ENCODE measurements around the gene ST8SIA6. TPM values are rescaled to one million over a fixed set of nuclear protein-coding genes. Genes with fewer than 3 reads are reported as not detected.
"Not testable (repeated sequence)": the region's sequence is repeated elsewhere in the genome, so short reads cannot be mapped to it uniquely, and the experiment has no call there.

Gene ST8SIA6
- total and polyA plus RNA-seq, 4 donors, result 0.10 to 2.9 (median 2.4) TPM; not detected in 1

GRCh38 chr10:17413876-17414275 lies 40.5 kb downstream of the ST8SIA6 start:
- H3K4me1 ChIP-seq (ENCODE audit: control insufficient read depth in 1 of 2, insufficient read depth in 2 of 2, low read length in 2 of 2), result no peaks in the 10 kb centered on the region
- DNase-seq (no peak), ATAC-seq (ENCODE audit: low FRiP score) (no peak)
- WGBS, 2 donors, result 95 to 97% methylated on average over 2 of the region's 2 CpGs
- H3K27ac ChIP-seq (ENCODE audit: low read depth in 1 of 2, low read length in 2 of 2), result no peak overlapping the region
- H3K9me3 ChIP-seq (ENCODE audit: control insufficient read depth, low read length), result no peaks in the 10 kb centered on the region
- no peaks in the 10 kb centered on the region for H3K36me3 ChIP-seq (ENCODE audit: control insufficient read depth in 1 of 2, insufficient read depth in 2 of 2, low read length in 1 of 2)
- H3K27me3 ChIP-seq (ENCODE audit: control insufficient read depth in 1 of 2, insufficient read depth in 2 of 2, low read length in 1 of 2), result no peaks in the 10 kb centered on the region
- intact Hi-C loops (cut with DNase I), result no loop called here
- no peak overlapping the region for H3K4me3 ChIP-seq (ENCODE audit: low read length in 2 of 2)

- H3K27ac ChIP-seq (ENCODE audit: low read depth in 1 of 2, low read length in 2 of 2), result no peak overlapping the region
- H3K27me3 ChIP-seq (ENCODE audit: control insufficient read depth in 1 of 2, insufficient read depth in 2 of 2, low read length in 1 of 2), result no peaks in the 10 kb centered on the region
- 88 to 94% methylated on average over 2 of the region's 2 CpGs for WGBS, 2 donors
- intact Hi-C loops (cut with DNase I), result no loop called here
- no peak for DNase-seq
- ATAC-seq (ENCODE audit: low FRiP score), result no peak
- H3K4me3 ChIP-seq (ENCODE audit: low read length in 2 of 2), result no peak overlapping the region
- H3K9me3 ChIP-seq (ENCODE audit: control insufficient read depth, low read length), result no peaks in the 10 kb centered on the region
- H3K36me3 ChIP-seq (ENCODE audit: control insufficient read depth in 1 of 2, insufficient read depth in 2 of 2, low read length in 1 of 2), result no peaks in the 10 kb centered on the region
- no peaks in the 10 kb centered on the region for H3K4me1 ChIP-seq (ENCODE audit: control insufficient read depth in 1 of 2, insufficient read depth in 2 of 2, low read length in 2 of 2)
Observed at GRCh38 chr10:17412323-17412722, 42.1 kb downstream of the ST8SIA6 start.

DNA sequence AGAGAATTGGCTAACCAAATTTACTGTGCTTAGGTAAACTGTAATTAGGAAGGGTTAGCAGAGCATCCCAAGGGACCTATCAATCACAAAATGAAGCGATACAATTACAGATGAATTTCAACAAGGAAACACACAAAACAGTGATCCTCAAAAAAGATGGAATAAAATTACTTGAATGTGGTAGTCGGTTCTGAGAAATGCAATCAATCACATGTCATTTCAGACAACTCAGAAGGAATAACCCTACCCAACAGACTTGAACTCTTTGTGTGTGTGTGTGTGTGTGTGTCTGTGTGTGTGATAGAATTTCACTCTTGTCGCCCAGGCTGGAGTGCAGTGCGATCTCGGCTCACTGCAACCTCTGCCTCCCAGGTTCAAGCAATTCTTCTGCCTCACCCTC lies 43.5 kb downstream of the ST8SIA6 start:
- no peaks in the 10 kb centered on the region for H3K9me3 ChIP-seq (ENCODE audit: control insufficient read depth, low read length)

DNA sequence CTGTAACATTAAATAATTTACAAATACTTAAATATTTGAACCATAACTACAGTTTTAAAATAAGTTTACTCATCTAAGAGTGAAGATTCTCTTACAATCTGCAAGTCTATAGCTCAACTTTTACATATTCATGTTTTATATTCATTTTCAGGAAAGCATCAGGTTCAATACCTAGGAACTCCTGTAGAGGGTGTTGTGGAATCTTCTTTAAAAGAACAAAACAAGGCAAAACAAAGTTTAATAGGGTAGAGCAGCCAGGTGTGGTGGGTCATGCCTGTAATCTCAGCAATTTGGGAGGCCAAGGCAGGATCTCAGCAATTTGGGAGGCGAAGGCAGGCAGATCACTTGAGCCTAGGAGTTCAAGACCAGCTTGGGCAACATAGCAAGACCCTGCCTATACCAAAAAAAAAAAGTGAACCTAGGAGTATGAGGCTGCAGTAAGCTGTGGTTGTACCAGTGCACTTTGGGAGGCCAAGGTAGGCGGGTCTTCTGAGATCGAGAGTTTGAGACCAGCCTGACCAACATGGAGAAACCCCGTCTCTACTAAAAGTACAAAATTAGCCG lies 45.1 kb downstream of the ST8SIA6 start:
- no peak for DNase-seq
- Histone ChIP-seq H3K9me3 (ENCODE audit: control insufficient read depth, low read length) (no peaks in the 10 kb centered on the region), H3K36me3 (ENCODE audit: control insufficient read depth in 1 of 2, insufficient read depth in 2 of 2, low read length in 1 of 2) (no peaks in the 10 kb centered on the region), H3K27ac (ENCODE audit: low read depth in 1 of 2, low read length in 2 of 2) (no peak overlapping the region), H3K4me1 (ENCODE audit: control insufficient read depth in 1 of 2, insufficient read depth in 2 of 2, low read length in 2 of 2) (no peaks in the 10 kb centered on the region), H3K4me3 (ENCODE audit: low read length in 2 of 2) (no peak overlapping the region), H3K27me3 (ENCODE audit: control insufficient read depth in 1 of 2, insufficient read depth in 2 of 2, low read length in 1 of 2) (no peaks in the 10 kb centered on the region)
- ATAC-seq (ENCODE audit: low FRiP score), result no peak
- intact Hi-C loops (cut with DNase I), result no loop called here
- WGBS, 2 donors, result 94 to 95% methylated on average over 5 of the region's 5 CpGs

More for the DNA sequence above, 43.5 kb downstream of the ST8SIA6 start:
- DNase-seq, result no peak
- 65 to 71% methylated on average over 5 of the region's 5 CpGs for WGBS, 2 donors
- no peak overlapping the region for H3K4me3 ChIP-seq (ENCODE audit: low read length in 2 of 2)
- intact Hi-C loops (cut with DNase I), result no loop called here
- no peak overlapping the region for H3K27ac ChIP-seq (ENCODE audit: low read depth in 1 of 2, low read length in 2 of 2)
- no peaks in the 10 kb centered on the region for H3K4me1 ChIP-seq (ENCODE audit: control insufficient read depth in 1 of 2, insufficient read depth in 2 of 2, low read length in 2 of 2)
- H3K27me3 ChIP-seq (ENCODE audit: control insufficient read depth in 1 of 2, insufficient read depth in 2 of 2, low read length in 1 of 2), result no peaks in the 10 kb centered on the region
- ATAC-seq (ENCODE audit: low FRiP score), result no peak
- no peaks in the 10 kb centered on the region for H3K36me3 ChIP-seq (ENCODE audit: control insufficient read depth in 1 of 2, insufficient read depth in 2 of 2, low read length in 1 of 2)

- H3K4me3 ChIP-seq (ENCODE audit: low read length in 2 of 2), result no peak overlapping the region
- no peaks in the 10 kb centered on the region for H3K4me1 ChIP-seq (ENCODE audit: control insufficient read depth in 1 of 2, insufficient read depth in 2 of 2, low read length in 2 of 2)
- no peak for DNase-seq
- intact Hi-C loops (cut with DNase I), result no loop called here
- H3K27me3 ChIP-seq (ENCODE audit: control insufficient read depth in 1 of 2, insufficient read depth in 2 of 2, low read length in 1 of 2), result no peaks in the 10 kb centered on the region
- 89 to 90% methylated on average over 5 of the region's 5 CpGs for WGBS, 2 donors
- H3K27ac ChIP-seq (ENCODE audit: low read depth in 1 of 2, low read length in 2 of 2), result no peak overlapping the region
- H3K36me3 ChIP-seq (ENCODE audit: control insufficient read depth in 1 of 2, insufficient read depth in 2 of 2, low read length in 1 of 2), result no peaks in the 10 kb centered on the region
- H3K9me3 ChIP-seq (ENCODE audit: control insufficient read depth, low read length), result no peaks in the 10 kb centered on the region
- ATAC-seq (ENCODE audit: low FRiP score), result no peak
Observed at GRCh38 chr10:17407047-17407446, 47.3 kb downstream of the ST8SIA6 start.

DNA sequence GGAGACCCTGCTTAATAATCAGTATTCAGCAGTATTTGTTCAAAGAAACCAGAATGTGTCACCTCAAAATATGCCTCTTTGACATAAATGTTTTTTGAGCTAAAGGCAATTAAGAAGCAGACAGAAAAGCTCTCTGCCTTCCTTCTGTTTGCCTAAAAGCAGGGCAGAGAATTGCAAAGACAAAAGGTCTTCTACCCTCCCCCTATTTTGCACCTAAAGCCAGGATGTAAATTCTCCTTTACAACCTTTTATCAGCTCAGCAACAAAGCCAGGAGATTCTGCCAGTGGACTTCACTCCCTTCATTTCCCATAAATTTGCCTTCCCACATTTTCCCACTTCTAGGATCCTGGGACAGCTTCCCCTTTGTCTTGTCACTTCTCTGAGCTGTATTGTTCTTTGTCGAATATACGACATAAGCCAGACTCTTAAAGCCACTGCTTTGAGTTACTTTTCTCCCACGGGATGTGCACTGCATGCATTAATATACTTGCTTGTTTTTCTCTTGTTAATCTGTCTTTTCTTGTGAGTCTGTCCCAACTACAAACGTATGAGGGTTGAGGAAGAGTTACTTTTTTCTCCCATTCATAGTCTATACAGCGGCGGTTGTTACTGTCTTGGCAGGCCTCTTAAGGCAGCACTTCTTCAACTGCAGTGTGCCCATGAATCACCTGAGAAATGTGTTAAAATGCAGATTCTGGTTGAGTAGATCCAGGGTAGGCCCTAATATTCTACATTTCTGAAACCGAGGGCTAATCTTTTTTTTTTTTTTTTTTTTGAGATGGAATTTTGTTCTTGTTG lies 48.2 kb downstream of the ST8SIA6 start:
- intact Hi-C loops (cut with DNase I), result no loop called here
- Histone ChIP-seq H3K4me3 (ENCODE audit: low read length in 2 of 2) (no peak overlapping the region), H3K4me1 (ENCODE audit: control insufficient read depth in 1 of 2, insufficient read depth in 2 of 2, low read length in 2 of 2) (no peaks in the 10 kb centered on the region), H3K27me3 (ENCODE audit: control insufficient read depth in 1 of 2, insufficient read depth in 2 of 2, low read length in 1 of 2) (no peaks in the 10 kb centered on the region), H3K9me3 (ENCODE audit: control insufficient read depth, low read length) (no peaks in the 10 kb centered on the region), H3K27ac (ENCODE audit: low read depth in 1 of 2, low read length in 2 of 2) (no peak overlapping the region), H3K36me3 (ENCODE audit: control insufficient read depth in 1 of 2, insufficient read depth in 2 of 2, low read length in 1 of 2) (no peaks in the 10 kb centered on the region)
- no peak for DNase-seq
- no peak for ATAC-seq (ENCODE audit: low FRiP score)
- WGBS, 2 donors, result 75 to 76% methylated on average over 7 of the region's 7 CpGs

GRCh38 chr10:17403161-17403560 lies 51.2 kb downstream of the ST8SIA6 start:
- no peak for ATAC-seq (ENCODE audit: low FRiP score)
- 75 to 87% methylated on average over 4 of the region's 4 CpGs for WGBS, 2 donors
- H3K27me3 ChIP-seq (ENCODE audit: control insufficient read depth in 1 of 2, insufficient read depth in 2 of 2, low read length in 1 of 2), result no peaks in the 10 kb centered on the region

DNA sequence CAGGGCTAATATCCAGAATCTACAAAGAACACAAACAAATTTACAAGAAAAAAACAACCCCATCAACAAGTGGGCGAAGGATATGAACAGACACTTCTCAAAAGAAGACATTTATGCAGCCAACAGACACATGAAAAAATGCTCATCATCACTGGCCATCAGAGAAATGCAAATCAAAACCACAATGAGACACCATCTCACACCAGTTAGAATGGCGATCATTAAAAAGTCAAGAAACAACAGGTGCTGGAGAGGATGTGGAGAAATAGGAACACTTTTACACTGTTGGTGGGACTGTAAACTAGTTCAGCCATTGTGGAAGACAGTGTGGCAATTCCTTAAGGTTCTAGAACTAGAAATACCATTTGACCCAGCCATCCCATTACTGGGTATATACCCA lies 52.4 kb downstream of the ST8SIA6 start:
- H3K27ac ChIP-seq (ENCODE audit: low read depth in 1 of 2, low read length in 2 of 2); H3K4me3 ChIP-seq (ENCODE audit: low read length in 2 of 2); H3K4me1 ChIP-seq (ENCODE audit: control insufficient read depth in 1 of 2, insufficient read depth in 2 of 2, low read length in 2 of 2); H3K36me3 ChIP-seq (ENCODE audit: control insufficient read depth in 1 of 2, insufficient read depth in 2 of 2, low read length in 1 of 2); intact Hi-C loops (cut with DNase I); H3K9me3 ChIP-seq (ENCODE audit: control insufficient read depth, low read length); H3K27me3 ChIP-seq (ENCODE audit: control insufficient read depth in 1 of 2, insufficient read depth in 2 of 2, low read length in 1 of 2); ATAC-seq (ENCODE audit: low FRiP score); DNase-seq: not testable (repeated sequence)
- 97% methylated on average over 1 of the region's 2 CpGs; no CpG with 5 or more reads in 1 of the 2 donors for WGBS, 2 donors

More at GRCh38 chr10:17403161-17403560, 51.2 kb downstream of the ST8SIA6 start:
- Histone ChIP-seq H3K36me3 (ENCODE audit: control insufficient read depth in 1 of 2, insufficient read depth in 2 of 2, low read length in 1 of 2) (no peaks in the 10 kb centered on the region), H3K4me3 (ENCODE audit: low read length in 2 of 2) (no peak overlapping the region), H3K4me1 (ENCODE audit: control insufficient read depth in 1 of 2, insufficient read depth in 2 of 2, low read length in 2 of 2) (no peaks in the 10 kb centered on the region), H3K27ac (ENCODE audit: low read depth in 1 of 2, low read length in 2 of 2) (no peak overlapping the region), H3K9me3 (ENCODE audit: control insufficient read depth, low read length) (no peaks in the 10 kb centered on the region)
- DNase-seq, result no peak
- intact Hi-C loops (cut with DNase I), result no loop called here

- no peak overlapping the region for H3K4me3 ChIP-seq (ENCODE audit: low read length in 2 of 2)
- H3K27me3 ChIP-seq (ENCODE audit: control insufficient read depth in 1 of 2, insufficient read depth in 2 of 2, low read length in 1 of 2), result no peaks in the 10 kb centered on the region
- H3K36me3 ChIP-seq (ENCODE audit: control insufficient read depth in 1 of 2, insufficient read depth in 2 of 2, low read length in 1 of 2), result no peaks in the 10 kb centered on the region
- DNase-seq (no peak), ATAC-seq (ENCODE audit: low FRiP score) (no peak)
- no peaks in the 10 kb centered on the region for H3K9me3 ChIP-seq (ENCODE audit: control insufficient read depth, low read length)
- no peaks in the 10 kb centered on the region for H3K4me1 ChIP-seq (ENCODE audit: control insufficient read depth in 1 of 2, insufficient read depth in 2 of 2, low read length in 2 of 2)
- intact Hi-C loops (cut with DNase I), result loop anchor here in 1 of 2 donors (10.0 kb wide), 1 partner anchor 101 kb away; no protein-coding TSS in a partner anchor
- WGBS, 2 donors, result 93 to 95% methylated on average over 3 of the region's 3 CpGs
- H3K27ac ChIP-seq (ENCODE audit: low read depth in 1 of 2, low read length in 2 of 2), result no peak overlapping the region
Observed at GRCh38 chr10:17396004-17396403, 58.4 kb downstream of the ST8SIA6 start.
